ENCODE results near the gene CSAD.
A peak's percentile ranks its signal among the peaks of the same experiment; 100 is the strongest.

Gene CSAD

DNA sequence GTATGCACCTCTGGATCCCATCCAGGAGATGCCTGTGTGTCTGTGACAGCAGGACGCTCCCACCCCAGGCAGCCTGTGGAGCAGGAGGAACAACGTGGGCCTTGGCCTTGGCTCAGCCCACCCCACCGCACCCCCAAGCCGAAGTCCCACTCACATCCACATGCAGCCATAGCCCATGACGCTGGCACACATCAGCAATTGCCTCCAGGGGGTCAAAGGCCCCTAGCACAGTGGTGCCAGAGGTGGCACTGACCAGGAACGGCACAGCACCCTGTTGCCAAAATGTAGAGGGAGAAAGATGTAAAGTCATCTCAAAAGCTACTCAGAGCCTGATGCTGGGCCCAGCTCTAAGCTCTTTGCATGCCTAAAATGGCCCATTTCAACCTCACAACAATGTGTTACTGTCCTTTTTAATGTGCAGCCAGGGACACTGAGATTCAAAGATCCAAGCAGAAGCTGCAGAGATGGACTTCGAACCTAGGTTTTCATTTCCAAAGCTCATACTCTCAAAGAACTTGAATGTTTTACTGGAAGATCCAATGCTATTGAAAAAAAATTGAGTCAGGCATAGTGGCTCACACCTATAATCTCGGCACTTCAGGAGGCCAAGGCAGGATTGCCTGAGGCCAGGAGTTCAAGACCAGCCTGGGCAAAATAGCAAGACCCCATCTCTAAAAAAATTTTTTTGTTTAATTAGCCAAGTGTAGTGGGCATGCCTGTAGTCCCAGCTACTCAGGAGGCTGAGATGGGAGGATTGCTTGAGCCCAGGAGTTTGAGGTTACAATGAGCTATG, 19.4 kb downstream of the CSAD start:
- Mint-ChIP-seq H3K27me3 (no peaks in the 10 kb centered on the region), H3K4me3 (no peak overlapping the region), H3K4me1 (peaks cover 17% of the 10 kb centered on the region), H3K9me3 (no peaks in the 10 kb centered on the region), H3K27ac (no peak overlapping the region)
- no peak for DNase-seq
- ATAC-seq: no peak

GRCh38 chr12:53160673-53161072, 20.1 kb downstream of the CSAD start:
- no peak overlapping the region for H3K4me3 Mint-ChIP-seq
- no peaks in the 10 kb centered on the region for H3K9me3 Mint-ChIP-seq
- DNase-seq: no peak

DNA sequence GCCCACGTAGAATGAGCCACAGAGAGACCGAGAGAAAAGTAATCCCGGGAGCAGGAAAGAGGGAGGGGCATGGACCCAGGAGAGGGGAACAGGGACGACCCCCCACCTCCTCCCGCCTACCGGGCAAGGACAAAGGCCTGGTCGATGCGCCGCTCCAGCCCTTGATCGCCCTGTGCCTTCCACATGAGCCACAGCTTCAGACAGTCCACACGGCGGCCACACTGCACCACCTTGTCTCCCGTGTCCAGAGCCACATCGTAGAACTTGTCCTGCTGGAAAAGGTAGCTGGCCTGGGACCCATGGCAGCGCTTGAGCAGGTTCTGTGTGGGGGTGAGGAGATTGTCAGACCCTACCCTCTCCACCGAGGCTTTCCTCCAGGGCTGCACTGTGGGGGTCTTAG, 20.7 kb downstream of the CSAD start:
- H3K4me3 Mint-ChIP-seq: no peak overlapping the region
- H3K27me3 Mint-ChIP-seq: no peaks in the 10 kb centered on the region
- ATAC-seq (peak; percentile 4), DNase-seq (no peak)
- peak overlapping the region; percentile 47 to 95 for H3K27ac Mint-ChIP-seq
- peaks cover 17% of the 10 kb centered on the region for H3K4me1 Mint-ChIP-seq
- no peaks in the 10 kb centered on the region for H3K9me3 Mint-ChIP-seq

More at GRCh38 chr12:53160673-53161072, 20.1 kb downstream of the CSAD start:
- H3K4me1 Mint-ChIP-seq: peaks cover 17% of the 10 kb centered on the region
- ATAC-seq: no peak
- H3K27ac Mint-ChIP-seq: peak overlapping the region in 1 of 2 donors; percentile 85
- H3K27me3 Mint-ChIP-seq: no peaks in the 10 kb centered on the region

DNA sequence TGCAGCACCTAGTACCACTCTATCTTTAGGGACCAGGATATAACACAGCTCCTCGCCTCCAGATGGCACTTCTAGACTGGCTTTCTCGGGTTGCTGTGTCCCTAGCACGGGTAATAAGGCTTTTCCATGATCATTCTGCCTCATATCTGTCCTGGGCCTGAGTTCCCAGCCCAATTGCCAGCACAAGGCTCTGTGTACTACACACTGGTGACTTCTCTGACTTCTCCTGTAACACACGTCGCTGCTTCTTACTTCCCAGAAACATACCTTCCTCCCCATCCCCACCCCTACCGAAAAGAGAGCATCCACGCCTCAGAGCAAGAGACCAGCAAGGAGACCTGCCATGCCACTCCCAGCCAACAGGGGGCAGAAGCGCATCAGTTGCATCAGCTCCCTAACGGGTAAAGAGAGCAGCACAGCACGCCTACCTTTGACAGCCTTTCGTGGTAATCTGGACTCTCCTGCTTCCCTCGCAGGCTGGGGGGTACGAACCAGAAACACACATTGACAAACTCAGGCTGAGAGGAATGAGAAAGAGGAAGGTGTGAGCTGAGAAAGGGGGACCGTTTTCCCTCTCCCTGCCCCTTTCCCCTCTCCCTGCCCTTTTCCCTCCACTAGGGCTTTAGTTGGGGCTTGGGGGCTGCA, 21.4 kb downstream of the CSAD start:
- Mint-ChIP-seq H3K4me3 (peak overlapping the region; percentile 34 to 54), H3K27me3 (no peaks in the 10 kb centered on the region)

GRCh38 chr12:53152390-53152789, 28.3 kb downstream of the CSAD start:
- H3K27me3 Mint-ChIP-seq: no peaks in the 10 kb centered on the region
- H3K9me3 Mint-ChIP-seq: no peaks in the 10 kb centered on the region

More for the DNA sequence above, 21.4 kb downstream of the CSAD start:
- DNase-seq: peak; percentile 89 to 90
- peaks cover 17% of the 10 kb centered on the region for H3K4me1 Mint-ChIP-seq
- H3K27ac Mint-ChIP-seq: peak overlapping the region; percentile 92 to 95
- no peaks in the 10 kb centered on the region for H3K9me3 Mint-ChIP-seq
- ATAC-seq: peak; percentile 98

DNA sequence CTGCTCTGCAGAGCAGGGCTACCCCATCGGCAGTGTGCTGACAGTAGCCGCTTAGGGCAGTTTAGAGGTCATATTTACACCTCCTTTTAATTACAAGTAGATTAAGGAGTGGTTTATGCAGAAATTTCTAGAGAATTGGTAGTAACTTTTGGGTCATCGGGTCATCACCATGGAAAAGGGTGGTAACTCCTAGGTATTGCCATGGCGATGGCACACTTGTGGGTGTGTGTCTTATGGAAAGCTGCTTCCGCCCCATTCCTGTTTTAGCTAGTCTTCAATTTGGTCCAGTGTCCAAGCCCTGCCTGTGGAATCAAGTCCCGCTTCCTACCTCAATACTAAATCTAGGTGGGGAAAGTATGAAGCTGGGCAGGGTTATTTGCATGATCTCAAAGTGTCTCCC, 29.7 kb downstream of the CSAD start:
- DNase-seq: no peak
- no peak for ATAC-seq
- Mint-ChIP-seq H3K9me3 (no peaks in the 10 kb centered on the region), H3K4me1 (no peaks in the 10 kb centered on the region), H3K27me3 (no peaks in the 10 kb centered on the region), H3K4me3 (no peak overlapping the region), H3K27ac (no peak overlapping the region)

More at GRCh38 chr12:53152390-53152789, 28.3 kb downstream of the CSAD start:
- Mint-ChIP-seq H3K4me3 (no peak overlapping the region), H3K4me1 (no peaks in the 10 kb centered on the region), H3K27ac (no peak overlapping the region)
- DNase-seq: no peak
- no peak for ATAC-seq

GRCh38 chr12:53147653-53148052, 33.1 kb downstream of the CSAD start:
- Mint-ChIP-seq H3K4me3 (no peak overlapping the region), H3K4me1 (no peaks in the 10 kb centered on the region), H3K9me3 (no peaks in the 10 kb centered on the region), H3K27ac (no peak overlapping the region), H3K27me3 (no peaks in the 10 kb centered on the region)
- no peak for ATAC-seq
- DNase-seq: no peak

DNA sequence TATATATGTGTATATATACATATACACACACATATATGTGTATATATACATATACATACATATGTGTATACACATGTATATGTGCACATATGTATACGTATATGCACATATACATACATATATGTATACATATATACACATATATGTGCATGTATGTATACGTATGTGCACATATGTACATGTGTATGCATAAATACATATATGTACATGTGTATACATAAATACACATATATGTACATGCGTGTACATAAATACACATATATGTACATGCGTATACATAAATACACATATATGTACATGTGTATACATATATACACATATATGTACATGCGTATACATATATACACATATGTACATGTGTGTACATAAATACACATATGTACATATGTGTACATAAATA, 33.5 kb downstream of the CSAD start:
- DNase-seq (no peak), ATAC-seq (no peak)
- Mint-ChIP-seq H3K27ac (no peak overlapping the region), H3K27me3 (no peaks in the 10 kb centered on the region), H3K4me3 (no peak overlapping the region), H3K4me1 (no peaks in the 10 kb centered on the region), H3K9me3 (no peaks in the 10 kb centered on the region)

GRCh38 chr12:53145383-53146260, 35.1 kb downstream of the CSAD start:
- Mint-ChIP-seq H3K4me3 (no peak overlapping the region), H3K9me3 (no peaks in the 10 kb centered on the region), H3K4me1 (no peaks in the 10 kb centered on the region), H3K27ac (no peak overlapping the region), H3K27me3 (no peaks in the 10 kb centered on the region)
- DNase-seq (no peak), ATAC-seq (no peak)

- Mint-ChIP-seq H3K4me1 (no peaks in the 10 kb centered on the region), H3K4me3 (no peak overlapping the region), H3K9me3 (peaks cover 0 to 5% of the 10 kb centered on the region in 2 donors), H3K27me3 (no peaks in the 10 kb centered on the region), H3K27ac (peak overlapping the region in 1 of 2 donors; percentile 43)
- ATAC-seq: no peak
- DNase-seq: no peak
These were observed 37.4 kb downstream of the CSAD start for GRCh38 chr12:53143355-53143754.

- Mint-ChIP-seq H3K27me3 (no peaks in the 10 kb centered on the region), H3K9me3 (peaks cover 9 to 11% of the 10 kb centered on the region in 2 donors), H3K4me3 (no peak overlapping the region), H3K27ac (no peak overlapping the region), H3K4me1 (no peaks in the 10 kb centered on the region)
- ATAC-seq (no peak), DNase-seq (no peak)
These were observed 47.0 kb downstream of the CSAD start for GRCh38 chr12:53133722-53134121.

GRCh38 chr12:53131844-53132243, 48.9 kb downstream of the CSAD start:
- no peak overlapping the region for H3K27ac Mint-ChIP-seq
- no peak overlapping the region for H3K4me3 Mint-ChIP-seq
- DNase-seq: no peak
- no peaks in the 10 kb centered on the region for H3K4me1 Mint-ChIP-seq
- no peaks in the 10 kb centered on the region for H3K9me3 Mint-ChIP-seq
- no peaks in the 10 kb centered on the region for H3K27me3 Mint-ChIP-seq
- no peak for ATAC-seq

- ATAC-seq: no peak
These were observed 51.8 kb downstream of the CSAD start for GRCh38 chr12:53128780-53129569.

DNA sequence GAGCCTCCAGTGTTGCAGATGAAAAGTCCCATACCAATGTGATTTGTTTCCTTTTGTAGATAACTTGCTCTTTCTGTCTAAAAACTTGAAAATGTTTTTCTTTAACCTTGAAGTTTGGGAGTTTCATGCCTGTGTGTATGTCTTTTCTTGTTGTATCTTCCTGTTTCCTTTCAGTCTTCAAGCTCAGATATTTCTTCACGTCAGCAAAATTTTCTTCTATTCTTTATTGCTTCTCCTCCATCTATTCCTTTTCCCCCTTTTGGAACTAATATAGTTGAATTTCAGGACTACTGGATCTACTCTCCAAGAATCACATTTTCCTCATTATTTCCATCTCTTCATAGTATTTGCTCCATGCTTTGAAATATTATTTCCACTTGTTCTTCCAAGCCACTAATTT, 53.6 kb downstream of the CSAD start:
- Mint-ChIP-seq H3K9me3 (no peaks in the 10 kb centered on the region), H3K27ac (no peak overlapping the region), H3K4me3 (no peak overlapping the region), H3K27me3 (no peaks in the 10 kb centered on the region), H3K4me1 (no peaks in the 10 kb centered on the region)
- DNase-seq (no peak), ATAC-seq (no peak)

More at GRCh38 chr12:53128780-53129569, 51.8 kb downstream of the CSAD start:
- DNase-seq: no peak
- Mint-ChIP-seq H3K27ac (peak overlapping the region in 1 of 2 donors; percentile 61), H3K27me3 (no peaks in the 10 kb centered on the region), H3K4me3 (no peak overlapping the region), H3K9me3 (no peaks in the 10 kb centered on the region), H3K4me1 (no peaks in the 10 kb centered on the region)

GRCh38 chr12:53124352-53124723, 56.4 kb downstream of the CSAD start:
- H3K9me3 Mint-ChIP-seq: no peaks in the 10 kb centered on the region

More at GRCh38 chr12:53124352-53124723, 56.4 kb downstream of the CSAD start:
- H3K4me3 Mint-ChIP-seq: no peak overlapping the region
- DNase-seq (no peak), ATAC-seq (no peak)
- no peak overlapping the region for H3K27ac Mint-ChIP-seq
- H3K27me3 Mint-ChIP-seq: no peaks in the 10 kb centered on the region
- H3K4me1 Mint-ChIP-seq: no peaks in the 10 kb centered on the region
